Esophagus muscularis mucosa (tissue), 4 donors: ENCODE results near the gene CCDC198. TPM values are rescaled to one million over a fixed set of nuclear protein-coding genes. Genes with fewer than 3 reads are reported as not detected.

Experiments used
- DNase-seq: peaks from one replicate; pipeline ENCODE4 v3.0.0-alpha.2; 2017; ENCODE audit errors: extremely low spot score
- H3K27ac ChIP-seq, 4 donors: fragments of 200-600 bp; sonication (generic); replicated peaks in 1 of 4; 1 replicate in 3 of 4; 2 replicates in 1 of 4; pipeline ENCODE4 v1.5.1; 2016 to 2019; ENCODE audit warnings: mild to moderate bottlenecking in 1 of 4
- H3K27me3 ChIP-seq, 4 donors: fragments of 200-600 bp; sonication (generic); one replicate each; pipeline versions ENCODE4 v1.5.1 to v1.6.0; 2016 to 2019
- H3K36me3 ChIP-seq, 4 donors: fragments of 200-600 bp; sonication (generic); one replicate each; pipeline ENCODE4 v1.5.1; 2016 to 2019
- H3K4me1 ChIP-seq, 4 donors: fragments of 200-600 bp; sonication (generic); one replicate each; pipeline ENCODE4 v1.5.1; 2016 to 2019
- H3K4me3 ChIP-seq, 4 donors: fragments of 200-600 bp; sonication (generic); 1 replicate in 2 of 4; 2 replicates in 2 of 4; pipeline ENCODE4 v1.5.1; 2016 to 2019; ENCODE audit warnings: mild to moderate bottlenecking in 4 of 4, moderate library complexity in 1 of 4
- H3K9me3 ChIP-seq, 4 donors: fragments of 200-600 bp; sonication (generic); 1 replicate in 3 of 4; 2 replicates in 1 of 4; pipeline ENCODE4 v1.5.1; 2016 to 2019
- EP300 ChIP-seq: sonication (generic); formaldehyde crosslinking; IDR thresholded peaks from one replicate; pipeline ENCODE4 v1.6.1; 2017; ENCODE audit warnings: antibody characterized with exemption
- POLR2A ChIP-seq: fragments of 450-650 bp; IDR thresholded peaks from one replicate; pipeline ENCODE4 v1.6.1; 2017; ENCODE audit warnings: antibody characterized with exemption, moderate library complexity, mild to moderate bottlenecking, low read depth
- POLR2AphosphoS5 ChIP-seq, 2 donors: sonication (generic); formaldehyde crosslinking; IDR thresholded peaks; one replicate each; pipeline ENCODE4 v1.6.1; 2017; ENCODE audit warnings: antibody characterized with exemption in 2 of 2
- WGBS: methylation state at CpG from one replicate; pipeline ENCODE4 v1.1.5; 2018; 5-methylcytosine and 5-hydroxymethylcytosine counted together
- intact Hi-C: fragments of 100-400 bp; cut with DNase I; formaldehyde crosslinking; loops from one replicate; pipeline ENCODE4 v1.15.1; 2023
- total RNA-seq, 4 donors: library from RNA; depleted of rRNA; stranded (reverse); fragments of >200 nt; gene quantifications; one replicate each; pipeline versions ENCODE4 v1.1.0 to v1.2.1, GENCODE V29; 2016
- TF ChIP-seq, protein P1 (sequence below), 3 experiments: fragments of 200-600 bp in 2 of 3; fragments of 450-650 bp in 1 of 3; sonication (generic) in 2 of 3; IDR thresholded peaks; one replicate each; pipeline ENCODE4 v1.5.1; 2017 to 2019; ENCODE audit warnings: antibody characterized with exemption in 3 of 3, mild to moderate bottlenecking in 2 of 3, moderate library complexity in 1 of 3

The CCDC198 gene
- total RNA-seq, 4 donors from 2014 or later = not detected

DNA sequence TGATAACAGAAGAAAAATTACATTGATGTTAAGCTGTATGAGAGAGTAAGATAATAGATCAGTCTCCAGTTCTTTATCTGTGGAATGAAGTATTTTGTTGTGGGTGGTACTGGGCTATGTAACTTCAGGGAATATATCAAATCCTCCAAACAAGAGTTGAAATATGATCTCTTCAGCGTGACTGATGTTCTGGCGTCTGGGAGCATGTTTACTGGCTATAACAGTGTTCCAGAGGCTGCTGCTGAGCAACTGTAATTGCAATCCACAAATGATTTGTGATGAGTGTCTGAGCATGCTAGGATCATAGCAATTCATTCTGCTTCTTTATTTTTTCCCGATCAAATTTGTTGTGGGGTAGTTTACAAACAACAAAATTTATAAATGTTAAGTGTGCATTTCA, 18.6 kb upstream of the CCDC198 start:
- DNase-seq = no peak
- intact Hi-C loops = no loop called here
- TF ChIP-seq EP300 (no peak), POLR2AphosphoS5 (IDR thresholded peaks at IDR 0.05) (no peak), POLR2A (no peak)
- TF ChIP-seq, protein P1, sequence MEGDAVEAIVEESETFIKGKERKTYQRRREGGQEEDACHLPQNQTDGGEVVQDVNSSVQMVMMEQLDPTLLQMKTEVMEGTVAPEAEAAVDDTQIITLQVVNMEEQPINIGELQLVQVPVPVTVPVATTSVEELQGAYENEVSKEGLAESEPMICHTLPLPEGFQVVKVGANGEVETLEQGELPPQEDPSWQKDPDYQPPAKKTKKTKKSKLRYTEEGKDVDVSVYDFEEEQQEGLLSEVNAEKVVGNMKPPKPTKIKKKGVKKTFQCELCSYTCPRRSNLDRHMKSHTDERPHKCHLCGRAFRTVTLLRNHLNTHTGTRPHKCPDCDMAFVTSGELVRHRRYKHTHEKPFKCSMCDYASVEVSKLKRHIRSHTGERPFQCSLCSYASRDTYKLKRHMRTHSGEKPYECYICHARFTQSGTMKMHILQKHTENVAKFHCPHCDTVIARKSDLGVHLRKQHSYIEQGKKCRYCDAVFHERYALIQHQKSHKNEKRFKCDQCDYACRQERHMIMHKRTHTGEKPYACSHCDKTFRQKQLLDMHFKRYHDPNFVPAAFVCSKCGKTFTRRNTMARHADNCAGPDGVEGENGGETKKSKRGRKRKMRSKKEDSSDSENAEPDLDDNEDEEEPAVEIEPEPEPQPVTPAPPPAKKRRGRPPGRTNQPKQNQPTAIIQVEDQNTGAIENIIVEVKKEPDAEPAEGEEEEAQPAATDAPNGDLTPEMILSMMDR (IDR thresholded peaks at IDR 0.05) = no peak
- H3K4me3 ChIP-seq = no peak overlapping the region
- no peaks in the 10 kb centered on the region for H3K36me3 ChIP-seq
- H3K27me3 ChIP-seq = no peaks in the 10 kb centered on the region
- H3K27ac ChIP-seq = no peak overlapping the region
- WGBS = 55% methylated on average over 3 of the region's 3 CpGs
- no peaks in the 10 kb centered on the region for H3K4me1 ChIP-seq
- peaks cover 0 to 4% (median 0%) of the 10 kb centered on the region in 4 donors for H3K9me3 ChIP-seq

DNA sequence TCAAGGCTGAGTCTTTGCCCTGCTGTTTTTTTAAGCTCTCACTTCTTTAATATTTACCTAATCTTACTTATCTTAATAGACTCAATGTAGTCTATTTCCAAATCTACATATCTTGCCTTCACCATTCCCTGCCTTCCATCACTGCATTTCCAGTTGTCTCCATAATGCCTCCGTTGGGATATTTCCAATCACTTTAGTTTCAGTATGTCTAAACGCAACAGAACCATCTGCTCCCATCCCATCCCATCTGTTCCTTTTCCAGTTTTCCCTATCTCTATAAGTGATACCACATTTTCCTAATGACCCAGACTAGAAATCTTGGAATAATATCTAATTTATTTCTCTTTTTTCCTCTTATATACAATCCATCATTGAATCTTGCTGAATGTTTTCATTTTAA, 15.1 kb upstream of the CCDC198 start:
- no peaks in the 10 kb centered on the region for H3K9me3 ChIP-seq
- no peaks in the 10 kb centered on the region for H3K4me1 ChIP-seq
- DNase-seq = no peak
- no peaks in the 10 kb centered on the region for H3K27me3 ChIP-seq
- WGBS = 78% methylated on average over 2 of the region's 2 CpGs
- no peaks in the 10 kb centered on the region for H3K36me3 ChIP-seq
- intact Hi-C loops = no loop called here
- no peak overlapping the region for H3K4me3 ChIP-seq
- no peak overlapping the region for H3K27ac ChIP-seq
- TF ChIP-seq EP300 (no peak), POLR2A (no peak), POLR2AphosphoS5 (IDR thresholded peaks at IDR 0.05) (no peak)
- TF ChIP-seq, protein P1 (IDR thresholded peaks at IDR 0.05) = no peak

DNA sequence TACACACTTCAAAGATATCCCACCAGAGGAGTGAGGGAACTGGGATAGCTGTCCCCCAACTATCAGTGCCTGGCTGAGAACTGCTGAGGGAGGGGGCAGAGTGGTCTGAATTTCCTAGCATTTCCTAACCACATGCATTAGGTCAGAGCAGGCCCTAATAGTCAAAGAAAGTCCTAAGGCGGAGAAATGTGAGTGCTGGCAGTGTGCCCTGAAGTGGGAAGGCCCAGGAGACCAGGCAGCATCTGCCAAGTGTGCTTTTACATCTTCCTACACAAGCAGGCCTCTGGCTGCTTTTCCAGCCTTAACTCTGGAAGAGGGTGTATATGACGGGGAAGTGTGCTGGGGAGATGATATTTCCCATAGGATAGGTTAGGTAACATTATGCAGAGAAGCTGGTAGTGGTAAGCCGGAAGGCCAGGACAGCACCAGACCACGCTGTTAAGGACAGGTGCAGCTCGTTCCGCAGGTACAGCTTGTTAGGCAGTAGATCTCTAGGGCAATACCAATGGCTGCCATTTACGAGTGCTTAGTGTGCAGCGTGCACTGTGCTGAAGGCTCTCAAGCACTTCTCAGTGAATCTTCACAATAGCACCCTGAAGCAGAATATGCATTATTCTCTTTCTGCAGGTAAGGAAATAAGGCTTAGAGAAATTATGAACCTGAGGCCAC, 9.1 kb upstream of the CCDC198 start:
- no peaks in the 10 kb centered on the region for H3K27me3 ChIP-seq
- H3K9me3 ChIP-seq = no peaks in the 10 kb centered on the region
- H3K27ac ChIP-seq = no peak overlapping the region
- WGBS = 70% methylated on average over 8 of the region's 8 CpGs
- intact Hi-C loops = no loop called here
- TF ChIP-seq, protein P1 (IDR thresholded peaks at IDR 0.05) = no peak
- TF ChIP-seq POLR2AphosphoS5 (IDR thresholded peaks at IDR 0.05) (no peak), EP300 (no peak), POLR2A (no peak)
- DNase-seq = no peak
- H3K36me3 ChIP-seq = no peaks in the 10 kb centered on the region
- no peak overlapping the region for H3K4me3 ChIP-seq
- no peaks in the 10 kb centered on the region for H3K4me1 ChIP-seq

DNA sequence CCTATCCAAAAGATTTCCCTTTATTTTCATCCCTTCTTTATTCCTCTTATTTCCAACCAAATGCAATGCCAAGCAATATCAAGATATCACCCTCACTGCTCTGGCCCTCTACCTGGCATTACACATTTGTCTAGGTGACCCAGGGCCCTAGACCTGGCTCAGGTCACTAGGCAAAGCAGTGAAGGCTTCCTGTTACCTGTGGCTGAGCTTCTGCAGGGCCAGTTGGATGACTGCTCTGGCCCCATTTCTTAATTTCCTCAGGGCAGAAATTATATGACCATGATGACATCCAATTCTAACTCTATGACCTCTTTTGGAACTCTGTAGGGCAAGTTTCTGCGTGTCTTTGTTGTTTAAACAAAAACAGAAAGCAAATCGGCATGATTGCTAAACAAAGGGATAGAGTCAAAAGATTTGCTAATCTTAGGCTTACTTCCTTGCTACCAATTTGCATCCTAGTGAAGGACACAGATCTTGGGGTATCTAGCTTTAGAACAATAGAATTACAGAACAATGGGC, 7.4 kb upstream of the CCDC198 start:
- TF ChIP-seq, protein P1 (IDR thresholded peaks at IDR 0.05) = no peak
- TF ChIP-seq POLR2AphosphoS5 (IDR thresholded peaks at IDR 0.05) (no peak), EP300 (no peak), POLR2A (no peak)
- Histone ChIP-seq H3K27ac (no peak overlapping the region), H3K9me3 (no peaks in the 10 kb centered on the region), H3K27me3 (no peaks in the 10 kb centered on the region), H3K4me3 (no peak overlapping the region), H3K4me1 (no peaks in the 10 kb centered on the region), H3K36me3 (no peaks in the 10 kb centered on the region)
- 56% methylated on average over 2 of the region's 2 CpGs for WGBS
- intact Hi-C loops = no loop called here
- no peak for DNase-seq

DNA sequence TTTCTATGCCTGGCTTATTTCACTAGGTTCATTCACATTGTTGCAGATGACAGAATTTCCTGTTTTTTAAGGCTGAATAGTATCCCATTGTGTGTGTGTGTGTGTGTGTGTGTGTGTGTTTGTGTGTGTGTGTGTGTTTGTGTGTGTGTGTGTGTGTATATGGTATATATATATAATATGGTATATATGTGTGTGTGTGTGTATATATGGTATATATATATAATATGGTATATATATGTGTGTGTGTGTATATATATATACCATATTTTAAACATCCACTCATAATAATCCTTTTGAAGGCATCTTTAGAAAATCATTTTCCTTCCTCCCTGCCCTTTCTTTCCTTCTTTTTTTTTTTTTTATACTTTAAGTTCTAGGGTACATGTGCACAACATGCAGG, 5.0 kb upstream of the CCDC198 start:
- H3K27me3 ChIP-seq = no peaks in the 10 kb centered on the region
- no peak overlapping the region for H3K27ac ChIP-seq
- H3K4me3 ChIP-seq = no peak overlapping the region
- H3K36me3 ChIP-seq = no peaks in the 10 kb centered on the region
- TF ChIP-seq POLR2AphosphoS5 (IDR thresholded peaks at IDR 0.05) = no peak
- no peak for TF ChIP-seq POLR2A
- TF ChIP-seq, protein P1 (IDR thresholded peaks at IDR 0.05) = no peak
- TF ChIP-seq EP300 = no peak
- intact Hi-C loops = no loop called here
- H3K9me3 ChIP-seq = no peaks in the 10 kb centered on the region
- no peaks in the 10 kb centered on the region for H3K4me1 ChIP-seq
- DNase-seq = no peak
